B cell (primary cell): ENCODE measurements around the gene KLHL28. TPM values are rescaled to one million over a fixed set of nuclear protein-coding genes. Genes with fewer than 3 reads are reported as not detected.

Experiments used
- polyA plus RNA-seq: library from polyadenylated mRNA; depleted of rRNA; stranded (reverse); fragments of >200 nt; gene quantifications from 2 replicates; pipeline ENCODE4 v1.2.3, GENCODE V29; 2012
- total RNA-seq, 2 donors: library from RNA; stranded (reverse); fragments of 120-200 nt in 1 of 2; gene quantifications; 1 replicate in 1 of 2; 2 replicates in 1 of 2; pipeline versions ENCODE4 v1.2.3 to v1.2.4, GENCODE V29; 2013 to 2022

KLHL28 gene
- total and polyA plus RNA-seq, 2 donors (not counting 1 experiment from before 2014, with no cell fraction given): 8.9 to 33.5 TPM

Other genes starting within 250 kb of the KLHL28 start
- 23.9 and 25.6 TPM in 2 replicates for gene TOGARAM1, start 243 bp upstream of the KLHL28 start, total RNA-seq
- gene TOGARAM1, start 243 bp upstream of the KLHL28 start, polyA plus RNA-seq: 3.4 and 5.2 TPM in 2 replicates
- gene PRPF39, start 122.2 kb upstream of the KLHL28 start, total RNA-seq: 67.5 and 72.7 TPM in 2 replicates
- 64.8 and 98.9 TPM in 2 replicates for gene PRPF39, start 122.2 kb upstream of the KLHL28 start, polyA plus RNA-seq
- gene FKBP3, start 172.5 kb upstream of the KLHL28 start, total RNA-seq: 49.1 and 58.7 TPM in 2 replicates
- gene FKBP3, start 172.5 kb upstream of the KLHL28 start, polyA plus RNA-seq: 18.5 and 25.5 TPM in 2 replicates
- 14.0 and 15.5 TPM in 2 replicates for gene FANCM, start 174.0 kb upstream of the KLHL28 start, total RNA-seq
- gene FANCM, start 174.0 kb upstream of the KLHL28 start, polyA plus RNA-seq: 3.0 and 4.3 TPM in 2 replicates